IMR-90 (cell line): Measurements from ENCODE around the gene NPY2R. TPM values are rescaled to one million over a fixed set of nuclear protein-coding genes. Genes with fewer than 3 reads are reported as not detected.

Experiments
- ATAC-seq: fragments of 200-7000 bp; cut with Tn5 transposase; 2 replicates; pipeline ENCODE4 v1.9.1; 2020; ENCODE audit warnings: low read depth, mild to moderate bottlenecking, moderate library complexity
- BruUV-seq: library from RNA; stranded (reverse); fragments of 400-500 nt; replicated peaks from 2 replicates; lab custom pipeline; 2021; lab: Mats Ljungman, UMichigan
- CTCF ChIA-PET: fragments of 300-600 bp; formaldehyde crosslinking; extraction: SDS; loops from one replicate; lab custom pipeline; 2021; ENCODE audit warnings: antibody characterized with exemption; lab: Yijun Ruan, JAX
- POLR2A ChIA-PET: fragments of 300-600 bp; sonication (Branson Sonifier 250); formaldehyde crosslinking; loops from one replicate; lab custom pipeline; 2022; ENCODE audit warnings: antibody characterized with exemption; ENCODE audit not compliant: unreplicated experiment; lab: Charles Lee
- DNase-seq: peaks from one replicate; pipeline ENCODE4 v3.0.0; 2013
- H2AFZ ChIP-seq: replicated peaks from 2 replicates; pipeline ENCODE3; 2013; ENCODE audit warnings: low read length, mild to moderate bottlenecking; ENCODE audit not compliant: poor library complexity
- H2AK5ac ChIP-seq: 2 replicates; pipeline ENCODE4 v1.6.1; 2013; ENCODE audit warnings: low read depth, low read length, inconsistent platforms
- H2AK9ac ChIP-seq: replicated peaks from 2 replicates; pipeline ENCODE3; 2013; ENCODE audit warnings: mild to moderate bottlenecking, low read depth, low read length, moderate library complexity; ENCODE audit not compliant: poor library complexity
- H2BK120ac ChIP-seq: 2 replicates; pipeline ENCODE4 v1.6.1; 2013; ENCODE audit warnings: low read depth, low read length, inconsistent platforms
- H2BK15ac ChIP-seq: 3 replicates; pipeline ENCODE4 v1.6.1; 2013; ENCODE audit warnings: low read depth, low read length, inconsistent platforms
- H2BK20ac ChIP-seq: 2 replicates; pipeline ENCODE4 v1.6.1; 2013; ENCODE audit warnings: low read depth, mild to moderate bottlenecking, inconsistent platforms, low read length, moderate library complexity
- H2BK5ac ChIP-seq: 2 replicates; pipeline ENCODE4 v1.6.1; 2013; ENCODE audit warnings: mild to moderate bottlenecking, low read depth, low read length, inconsistent platforms; ENCODE audit not compliant: poor library complexity, severe bottlenecking
- H3K14ac ChIP-seq: replicated peaks from 2 replicates; pipeline ENCODE4 v1.6.1; 2013; ENCODE audit warnings: low read depth, low read length, inconsistent platforms
- H3K18ac ChIP-seq: 2 replicates; pipeline ENCODE4 v1.6.1; 2013; ENCODE audit warnings: low read depth, low read length, control low read depth
- H3K23ac ChIP-seq: 2 replicates; pipeline ENCODE4 v1.6.1; 2013; ENCODE audit warnings: low read depth, low read length, inconsistent platforms
- H3K27ac ChIP-seq: 2 replicates; pipeline ENCODE4 v1.5.1; 2013; ENCODE audit warnings: mild to moderate bottlenecking, control low read depth, low read length; ENCODE audit not compliant: insufficient read depth
- H3K27me3 ChIP-seq: 2 replicates; pipeline ENCODE4 v1.6.1; 2013; ENCODE audit warnings: low read length; ENCODE audit not compliant: control insufficient read depth, insufficient read depth
- H3K36me3 ChIP-seq: 2 replicates; pipeline ENCODE4 v1.6.1; 2013; ENCODE audit warnings: low read length, mixed read lengths; ENCODE audit not compliant: control insufficient read depth, insufficient read depth
- H3K4ac ChIP-seq: 2 replicates; pipeline ENCODE4 v1.6.1; 2013; ENCODE audit warnings: low read depth, low read length, inconsistent platforms
- H3K4me1 ChIP-seq: 2 replicates; pipeline ENCODE4 v1.6.1; 2013; ENCODE audit warnings: low read length, mixed read lengths; ENCODE audit not compliant: control insufficient read depth, insufficient read depth
- H3K4me2 ChIP-seq: 2 replicates; pipeline ENCODE4 v1.6.1; 2013; ENCODE audit warnings: low read depth, mild to moderate bottlenecking, control low read depth, low read length, moderate library complexity
- H3K4me3 ChIP-seq: 2 replicates; pipeline ENCODE4 v1.5.1; 2013; ENCODE audit warnings: low read depth, mild to moderate bottlenecking, control low read depth, low read length, moderate library complexity; ENCODE audit not compliant: insufficient read depth
- H3K56ac ChIP-seq: 2 replicates; pipeline ENCODE4 v1.6.1; 2013; ENCODE audit warnings: low read length, inconsistent platforms; ENCODE audit not compliant: insufficient read depth; ENCODE audit errors: extremely low read depth
- H3K79me1 ChIP-seq, 2 experiments: 2 replicates each; pipeline ENCODE4 v1.6.1; 2013; ENCODE audit warnings: low read length in 2 of 2, inconsistent platforms in 1 of 2, low read depth in 1 of 2
- H3K9ac ChIP-seq: 2 replicates; pipeline ENCODE4 v1.6.1; 2013; ENCODE audit warnings: low read depth, low read length, control low read depth
- H3K9me1 ChIP-seq: 2 replicates; pipeline ENCODE4 v1.6.1; 2013; ENCODE audit warnings: low read length, inconsistent platforms; ENCODE audit not compliant: insufficient read depth
- H3K9me3 ChIP-seq: 2 replicates; pipeline ENCODE4 v1.6.1; 2013; ENCODE audit warnings: low read length; ENCODE audit not compliant: control insufficient read depth, insufficient read depth
- H4K20me1 ChIP-seq: 2 replicates; pipeline ENCODE4 v1.6.1; 2013; ENCODE audit warnings: low read length, inconsistent platforms; ENCODE audit not compliant: insufficient read depth
- H4K5ac ChIP-seq: 2 replicates; pipeline ENCODE4 v1.6.1; 2013; ENCODE audit warnings: mild to moderate bottlenecking, low read depth, low read length, control low read depth
- H4K8ac ChIP-seq, 2 experiments: 2 replicates each; pipeline ENCODE4 v1.6.1; 2013; ENCODE audit warnings: low read depth in 2 of 2, low read length in 2 of 2, control low read depth in 1 of 2, inconsistent platforms in 1 of 2
- H4K91ac ChIP-seq: 2 replicates; pipeline ENCODE4 v1.6.1; 2013; ENCODE audit warnings: low read depth, low read length, inconsistent platforms; ENCODE audit not compliant: insufficient read depth
- CEBPB ChIP-seq: IDR thresholded peaks from 2 replicates; pipeline ENCODE4 v1.6.1; 2012; ENCODE audit warnings: low read depth, low read length, improper control_type of control experiment
- CTCF ChIP-seq: conservative IDR thresholded peaks from 2 replicates; pipeline ENCODE4 v1.5.1; 2012; ENCODE audit warnings: mild to moderate bottlenecking, low read depth, low read length, improper control_type of control experiment
- FOS ChIP-seq: fragments of 150-350 bp; IDR thresholded peaks from 2 replicates; pipeline ENCODE4 v1.6.1; 2016; ENCODE audit warnings: low read depth, low read length
- MXI1 ChIP-seq: IDR thresholded peaks from 2 replicates; pipeline ENCODE4 v1.6.1; 2012; ENCODE audit warnings: low read depth, mild to moderate bottlenecking, low read length, moderate library complexity, borderline replicate concordance
- POLR2A ChIP-seq: IDR thresholded peaks from 2 replicates; pipeline ENCODE4 v1.6.1; 2012; ENCODE audit warnings: mild to moderate bottlenecking, low read depth, low read length
- RAD21 ChIP-seq: IDR thresholded peaks from 2 replicates; pipeline ENCODE4 v1.6.1; 2012; ENCODE audit warnings: low read length, improper control_type of control experiment
- RCOR1 ChIP-seq: IDR thresholded peaks from 2 replicates; pipeline ENCODE4 v1.6.1; 2012; ENCODE audit warnings: mild to moderate bottlenecking, low read length, improper control_type of control experiment; ENCODE audit not compliant: insufficient replicate concordance
- RFX5 ChIP-seq: IDR thresholded peaks from 2 replicates; pipeline ENCODE4 v1.8.0; 2012; ENCODE audit warnings: low read depth, mild to moderate bottlenecking, low read length, moderate library complexity
- SMC3 ChIP-seq: fragments of 150-350 bp; IDR thresholded peaks from 2 replicates; pipeline ENCODE4 v1.6.1; 2016; ENCODE audit warnings: low read depth, mild to moderate bottlenecking, antibody characterized with exemption, low read length, moderate library complexity
- USF2 ChIP-seq: fragments of 150-350 bp; IDR thresholded peaks from 2 replicates; pipeline ENCODE4 v1.6.1; 2017; ENCODE audit warnings: mild to moderate bottlenecking, antibody characterized with exemption, low read length, low read depth
- WGBS, 2 experiments: methylation state at CpG; one replicate each; pipeline versions ENCODE4 v1.1.5 to v1.1.7; 2013; ENCODE audit warnings: missing lambda C conversion rate in 2 of 2; ENCODE audit not compliant: insufficient read length in 1 of 2; ENCODE audit errors: extremely low coverage in 2 of 2; 5-methylcytosine and 5-hydroxymethylcytosine counted together
- dilution Hi-C: fragments of 300-500 bp; cut with HindIII; formaldehyde crosslinking; loops from one replicate; pipeline ENCODE4 v1.14.3; 2018; ENCODE audit warnings: low sequenced_read_pairs; ENCODE audit not compliant: unreplicated experiment
- in situ Hi-C: fragments of 300-500 bp; cut with MboI; formaldehyde crosslinking; loops from 3 replicates; pipeline ENCODE4 v1.14.3; 2019; ENCODE audit warnings: low sequenced_read_pairs, inconsistent platforms, mixed read lengths
- intact Hi-C: fragments of 100-400 bp; cut with micrococcal nuclease; formaldehyde crosslinking; loops from 2 replicates; pipeline ENCODE4 v1.10.0; 2022
- polyA plus RNA-seq, 3 experiments: library from polyadenylated mRNA; depleted of rRNA; stranded (reverse); fragments of >200 nt; gene quantifications; 2 replicates each; pipeline ENCODE4 v1.2.3, GENCODE V29; 2012; ENCODE audit warnings: low replicate concordance in 1 of 3
- total RNA-seq: library from RNA; depleted of rRNA; stranded (reverse); fragments of >200 nt; gene quantifications from 2 replicates; pipeline ENCODE4 v1.2.3, GENCODE V29; 2012

Gene NPY2R
- total and polyA plus RNA-seq, 2 of the 4 experiments (the other 2 are of a cell fraction): not detected

- H3K56ac ChIP-seq: no peak overlapping the region
- WGBS, 2 experiments: 42% methylated on average over 2 of the region's 4 CpGs; no CpG with 5 or more reads in 1 of the 2 experiments
- ATAC-seq: no peak
- BruUV-seq: no TSS peak
- no peak overlapping the region for H3K4ac ChIP-seq
- H3K27me3 ChIP-seq: no peaks in the 10 kb centered on the region
- no peak overlapping the region for H2AFZ ChIP-seq
- no peaks in the 10 kb centered on the region for H3K36me3 ChIP-seq
- H3K9me1 ChIP-seq: no peaks in the 10 kb centered on the region
- H3K27ac ChIP-seq: no peak overlapping the region
- DNase-seq: no peak
- no peak overlapping the region for H2BK15ac ChIP-seq
- H4K5ac ChIP-seq: no peak overlapping the region
- H3K9me3 ChIP-seq: no peaks in the 10 kb centered on the region
- H3K4me3 ChIP-seq: no peak overlapping the region
- H2BK5ac ChIP-seq: no peak overlapping the region
- dilution Hi-C loops: no loop called here
- H4K20me1 ChIP-seq: no peaks in the 10 kb centered on the region
- H3K9ac ChIP-seq: no peak overlapping the region
- H2AK9ac ChIP-seq: no peak overlapping the region
- CTCF ChIA-PET: no interaction called here
- no peak overlapping the region for H3K4me2 ChIP-seq
- in situ Hi-C loops: no loop called here
- H4K8ac ChIP-seq: no peak overlapping the region
- no peaks in the 10 kb centered on the region for H3K4me1 ChIP-seq
- no peak overlapping the region for H2AK5ac ChIP-seq
- no peaks in the 10 kb centered on the region for H3K79me1 ChIP-seq
- H3K23ac ChIP-seq: no peak overlapping the region
- TF ChIP-seq CEBPB (no peak), RFX5 (no peak), FOS (no peak), RAD21 (no peak), CTCF (no peak), SMC3 (no peak), RCOR1 (no peak), POLR2A (no peak), USF2 (no peak), MXI1 (no peak)
- intact Hi-C loops: no loop called here
- no peak overlapping the region for H3K14ac ChIP-seq
- POLR2A ChIA-PET: no interaction called here
- no peak overlapping the region for H4K91ac ChIP-seq
- no peak overlapping the region for H2BK20ac ChIP-seq
- H2BK120ac ChIP-seq: no peak overlapping the region
- no peak overlapping the region for H3K18ac ChIP-seq
These were observed 37.9 kb upstream of the NPY2R start for GRCh38 chr4:155170569-155170968.
